ENCODE measurements around the gene SRGAP2.
"Not testable (repeated sequence)": the region's sequence is repeated elsewhere in the genome, so short reads cannot be mapped to it uniquely, and the experiment has no call there.

GRCh38 chr1:206182368-206183317, 20.7 kb upstream of the SRGAP2 start:
- TF ChIP-seq EZH2phosphoT487 (conservative IDR thresholded peaks at IDR 0.05; ENCODE audit: low read length); CTCF (IDR thresholded peaks at IDR 0.05; ENCODE audit: insufficient read depth, low read length, poor library complexity, severe bottlenecking): not testable (repeated sequence)

Measured in SU-DHL-6 (cell line).